Caco-2 (cell line): ENCODE results near the gene PTPRN2. TPM values are rescaled to one million over a fixed set of nuclear protein-coding genes. Genes with fewer than 3 reads are reported as not detected.

Experiments
- microRNA-seq: library from miRNA; unstranded; fragments of <30 nt; microRNA quantifications from one replicate; pipeline ENCODE4 v1.2.0, GENCODE V29; 2022
- total RNA-seq: library from RNA; stranded (reverse); gene quantifications from 2 replicates; pipeline ENCODE4 v1.2.3, GENCODE V29; 2022

The PTPRN2 gene
- total RNA-seq, 1 experiment from 2014 or later, result 1.4 TPM

Small RNA genes lying within 50 kb of the gene (microRNA-seq; reads per million reads assigned to microRNA genes)
- gene MIR153-2 (not detected), gene MIR5707 (not detected), gene MIR595 (not detected)

Other genes starting within 250 kb of the PTPRN2 start
- 67.3 and 67.6 TPM in 2 replicates for gene NCAPG2, start 117.0 kb upstream of the PTPRN2 start, total RNA-seq
- 55.2 and 59.4 TPM in 2 replicates for gene ESYT2, start 241.7 kb upstream of the PTPRN2 start, total RNA-seq